Measurements from ENCODE around the gene KRTAP10-12. TPM values are rescaled to one million over a fixed set of nuclear protein-coding genes. Genes with fewer than 3 reads are reported as not detected.
"Not testable (repeated sequence)": the region's sequence is repeated elsewhere in the genome, so short reads cannot be mapped to it uniquely, and the experiment has no call there.

KRTAP10-12 gene
- total RNA-seq, 3 donors from 2014 or later (not counting 1 experiment from before 2014, with no cell fraction given): not detected

DNA sequence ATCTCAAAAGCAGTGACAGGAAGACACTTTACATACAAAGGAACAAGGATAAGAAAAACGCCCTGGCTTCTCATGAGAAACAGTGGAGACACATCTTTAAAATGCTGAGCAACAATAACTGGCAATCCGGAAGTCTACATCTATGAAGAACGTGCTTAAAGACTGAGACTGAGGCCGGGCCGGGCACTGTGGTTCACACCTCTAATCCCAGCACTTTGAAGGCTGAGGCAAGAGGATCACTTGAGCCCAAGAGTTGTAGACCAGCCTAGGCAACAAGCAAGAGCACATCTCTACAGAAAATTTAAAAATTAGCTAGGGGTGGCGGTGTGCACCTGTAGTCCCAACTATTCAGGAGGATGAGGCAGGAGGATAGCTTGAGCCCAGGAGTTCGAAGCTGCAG is 12.9 kb upstream of the KRTAP10-12 start:
- H3K4me1 Mint-ChIP-seq: peaks cover 7 to 13% of the 10 kb centered on the region in 2 donors
- no peak overlapping the region for H3K27ac ChIP-seq (ENCODE audit: low read length)
- no peaks in the 10 kb centered on the region for H3K9me3 Mint-ChIP-seq
- no peak overlapping the region for H3K4me3 Mint-ChIP-seq
- no peaks in the 10 kb centered on the region for H3K36me3 Mint-ChIP-seq
- no peak overlapping the region for H3K27ac Mint-ChIP-seq
- WGBS (ENCODE audit: insufficient coverage): 81% methylated on average over 7 of the region's 7 CpGs
- TF ChIP-seq, protein P1, sequence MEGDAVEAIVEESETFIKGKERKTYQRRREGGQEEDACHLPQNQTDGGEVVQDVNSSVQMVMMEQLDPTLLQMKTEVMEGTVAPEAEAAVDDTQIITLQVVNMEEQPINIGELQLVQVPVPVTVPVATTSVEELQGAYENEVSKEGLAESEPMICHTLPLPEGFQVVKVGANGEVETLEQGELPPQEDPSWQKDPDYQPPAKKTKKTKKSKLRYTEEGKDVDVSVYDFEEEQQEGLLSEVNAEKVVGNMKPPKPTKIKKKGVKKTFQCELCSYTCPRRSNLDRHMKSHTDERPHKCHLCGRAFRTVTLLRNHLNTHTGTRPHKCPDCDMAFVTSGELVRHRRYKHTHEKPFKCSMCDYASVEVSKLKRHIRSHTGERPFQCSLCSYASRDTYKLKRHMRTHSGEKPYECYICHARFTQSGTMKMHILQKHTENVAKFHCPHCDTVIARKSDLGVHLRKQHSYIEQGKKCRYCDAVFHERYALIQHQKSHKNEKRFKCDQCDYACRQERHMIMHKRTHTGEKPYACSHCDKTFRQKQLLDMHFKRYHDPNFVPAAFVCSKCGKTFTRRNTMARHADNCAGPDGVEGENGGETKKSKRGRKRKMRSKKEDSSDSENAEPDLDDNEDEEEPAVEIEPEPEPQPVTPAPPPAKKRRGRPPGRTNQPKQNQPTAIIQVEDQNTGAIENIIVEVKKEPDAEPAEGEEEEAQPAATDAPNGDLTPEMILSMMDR (IDR thresholded peaks at IDR 0.05): no peak
- ATAC-seq (no peak), DNase-seq (no peak)
- H3K27me3 Mint-ChIP-seq (ENCODE audit: low read depth in 2 of 2): peaks cover 25 to 65% of the 10 kb centered on the region in 2 donors
- no peaks in the 10 kb centered on the region for H3K36me3 ChIP-seq (ENCODE audit: control insufficient read depth, insufficient read depth, low read length)
- H3K4me3 ChIP-seq (ENCODE audit: low read length): no peak overlapping the region
- no peaks in the 10 kb centered on the region for H3K27me3 ChIP-seq (ENCODE audit: control insufficient read depth, insufficient read depth, low read length)
- intact Hi-C loops (cut with micrococcal nuclease): no loop called here
- no peaks in the 10 kb centered on the region for H3K4me1 ChIP-seq (ENCODE audit: control insufficient read depth, insufficient read depth, low read length)
- H3K9me3 ChIP-seq (ENCODE audit: control insufficient read depth, insufficient read depth, low read length): no peaks in the 10 kb centered on the region

DNA sequence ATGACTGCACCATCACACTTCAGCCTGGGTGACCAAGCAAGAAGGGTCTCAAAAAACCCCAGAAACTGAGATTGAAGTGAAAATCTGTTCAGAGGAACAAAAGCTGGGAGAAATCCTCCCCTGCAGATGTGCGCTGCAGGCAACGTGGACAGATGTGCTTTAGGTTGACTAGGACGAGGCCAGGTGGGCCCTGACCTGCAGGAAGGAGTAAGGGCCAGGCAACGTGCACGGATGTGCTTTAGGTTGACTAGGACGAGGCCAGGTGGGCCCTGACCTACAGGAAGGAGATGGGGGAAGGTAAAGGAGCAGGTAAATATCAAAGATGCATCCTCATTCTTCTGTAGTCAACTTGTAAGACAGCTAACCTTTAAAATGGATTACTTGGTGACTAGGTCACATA is 12.5 kb upstream of the KRTAP10-12 start:
- TF ChIP-seq, protein P1 (IDR thresholded peaks at IDR 0.05): no peak
- H3K4me3 ChIP-seq (ENCODE audit: low read length): no peak overlapping the region
- intact Hi-C loops (cut with micrococcal nuclease): no loop called here
- no peaks in the 10 kb centered on the region for H3K36me3 ChIP-seq (ENCODE audit: control insufficient read depth, insufficient read depth, low read length)
- peaks cover 7 to 13% of the 10 kb centered on the region in 2 donors for H3K4me1 Mint-ChIP-seq
- no peaks in the 10 kb centered on the region for H3K27me3 ChIP-seq (ENCODE audit: control insufficient read depth, insufficient read depth, low read length)
- H3K4me3 Mint-ChIP-seq: no peak overlapping the region
- ATAC-seq (no peak), DNase-seq (no peak)
- 78% methylated on average over 6 of the region's 6 CpGs for WGBS (ENCODE audit: insufficient coverage)
- H3K9me3 ChIP-seq (ENCODE audit: control insufficient read depth, insufficient read depth, low read length): no peaks in the 10 kb centered on the region
- H3K27ac ChIP-seq (ENCODE audit: low read length): no peak overlapping the region
- H3K27ac Mint-ChIP-seq: no peak overlapping the region
- no peaks in the 10 kb centered on the region for H3K4me1 ChIP-seq (ENCODE audit: control insufficient read depth, insufficient read depth, low read length)
- H3K27me3 Mint-ChIP-seq (ENCODE audit: low read depth in 2 of 2): peaks cover 25 to 61% of the 10 kb centered on the region in 2 donors
- no peaks in the 10 kb centered on the region for H3K9me3 Mint-ChIP-seq
- H3K36me3 Mint-ChIP-seq: no peaks in the 10 kb centered on the region

DNA sequence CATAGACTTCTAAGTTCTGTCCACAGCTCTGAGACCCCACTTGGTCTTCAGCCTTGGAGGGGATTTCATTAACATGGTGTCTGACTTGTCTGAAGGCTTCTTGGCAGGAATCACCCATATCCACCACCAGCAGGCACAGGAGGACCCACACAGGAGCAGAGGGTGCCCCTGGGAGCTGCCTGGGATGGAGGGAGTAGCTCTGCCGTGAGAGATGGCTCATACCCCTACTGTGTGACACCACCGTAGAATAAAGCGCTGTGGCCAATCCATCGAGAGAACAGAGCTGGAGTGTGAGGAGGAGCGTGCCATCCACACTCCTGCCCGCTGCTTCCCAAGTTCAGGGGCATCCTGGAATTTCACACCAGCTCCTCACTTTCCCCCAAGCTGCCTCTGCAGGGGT is 11.9 kb upstream of the KRTAP10-12 start:
- H3K9me3 ChIP-seq (ENCODE audit: control insufficient read depth, insufficient read depth, low read length); intact Hi-C loops (cut with micrococcal nuclease); ATAC-seq; H3K27me3 ChIP-seq (ENCODE audit: control insufficient read depth, insufficient read depth, low read length); H3K36me3 ChIP-seq (ENCODE audit: control insufficient read depth, insufficient read depth, low read length); H3K27ac ChIP-seq (ENCODE audit: low read length); H3K4me3 Mint-ChIP-seq; H3K27ac Mint-ChIP-seq; H3K4me1 ChIP-seq (ENCODE audit: control insufficient read depth, insufficient read depth, low read length); DNase-seq; H3K4me3 ChIP-seq (ENCODE audit: low read length); H3K36me3 Mint-ChIP-seq; H3K9me3 Mint-ChIP-seq: not testable (repeated sequence)
- peaks cover 7 to 13% of the 10 kb centered on the region in 2 donors for H3K4me1 Mint-ChIP-seq
- WGBS (ENCODE audit: insufficient coverage): 87% methylated on average over 6 of the region's 6 CpGs
- H3K27me3 Mint-ChIP-seq (ENCODE audit: low read depth in 2 of 2): peaks cover 21 to 60% of the 10 kb centered on the region in 2 donors

DNA sequence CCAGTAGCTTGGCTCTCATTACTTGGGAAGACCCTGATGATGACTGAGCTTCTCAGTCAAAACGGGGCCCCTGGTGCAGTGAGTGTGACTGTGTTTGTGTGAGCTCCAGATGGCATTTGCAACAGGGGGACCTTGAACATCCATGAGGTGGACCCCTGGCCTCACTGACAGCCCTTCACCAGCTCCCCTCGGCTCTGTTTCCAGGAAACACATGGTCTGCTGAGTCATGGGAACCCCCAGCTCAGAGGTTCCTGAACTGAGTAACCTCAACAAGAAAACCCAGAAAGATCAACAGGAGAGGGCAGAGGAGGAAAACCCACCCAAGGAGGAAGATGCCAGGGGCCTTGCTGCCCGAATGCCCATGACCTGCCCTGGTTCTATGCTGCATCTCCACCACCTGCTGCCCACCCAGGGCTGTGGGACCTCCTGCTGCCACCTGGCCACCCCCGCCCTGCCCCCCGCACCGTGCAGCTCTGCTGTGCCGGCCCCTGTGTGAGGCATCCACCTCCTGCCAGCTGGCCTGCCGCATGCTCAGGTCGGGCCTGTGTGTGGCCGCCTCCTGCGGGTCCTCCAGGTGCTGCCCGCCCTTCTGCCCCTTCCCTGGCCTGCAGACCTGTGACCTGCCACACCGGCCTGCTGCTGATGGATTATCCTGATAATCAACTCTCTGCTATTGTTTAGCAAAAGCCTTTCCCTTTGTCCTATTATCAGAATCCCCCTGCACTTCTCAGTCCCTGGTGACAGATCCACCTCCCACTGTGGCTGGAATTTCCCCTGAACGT is 10.8 kb upstream of the KRTAP10-12 start:
- WGBS (ENCODE audit: insufficient coverage): 44% methylated on average over 14 of the region's 14 CpGs
- DNase-seq (no peak), ATAC-seq (no peak)
- H3K27me3 Mint-ChIP-seq (ENCODE audit: low read depth in 2 of 2): peaks cover 20 to 54% of the 10 kb centered on the region in 2 donors
- Histone ChIP-seq H3K27me3 (ENCODE audit: control insufficient read depth, insufficient read depth, low read length) (no peaks in the 10 kb centered on the region), H3K4me1 (ENCODE audit: control insufficient read depth, insufficient read depth, low read length) (no peaks in the 10 kb centered on the region), H3K36me3 (ENCODE audit: control insufficient read depth, insufficient read depth, low read length) (no peaks in the 10 kb centered on the region), H3K9me3 (ENCODE audit: control insufficient read depth, insufficient read depth, low read length) (no peaks in the 10 kb centered on the region), H3K27ac (ENCODE audit: low read length) (no peak overlapping the region), H3K4me3 (ENCODE audit: low read length) (no peak overlapping the region)
- intact Hi-C loops (cut with micrococcal nuclease): no loop called here
- H3K4me1 Mint-ChIP-seq: peaks cover 7 to 13% of the 10 kb centered on the region in 2 donors
- no peak overlapping the region for H3K4me3 Mint-ChIP-seq
- H3K27ac Mint-ChIP-seq: peak overlapping the region in 1 of 2 donors; percentile 53
- H3K9me3 Mint-ChIP-seq: no peaks in the 10 kb centered on the region
- TF ChIP-seq, protein P1 (IDR thresholded peaks at IDR 0.05): no peak
- no peaks in the 10 kb centered on the region for H3K36me3 Mint-ChIP-seq
